Cardiac septum (tissue), 1 donor: ENCODE results near the gene SUSD4. TPM values are rescaled to one million over a fixed set of nuclear protein-coding genes. Genes with fewer than 3 reads are reported as not detected.
"Not testable (repeated sequence)": the region's sequence is repeated elsewhere in the genome, so short reads cannot be mapped to it uniquely, and the experiment has no call there.

Experiments used
- DNase-seq: peaks from one replicate; pipeline ENCODE4 v3.0.0-alpha.2; 2020; ENCODE audit warnings: low spot score
- intact Hi-C: fragments of 100-400 bp; cut with DNase I; formaldehyde crosslinking; loops from one replicate; pipeline ENCODE4 v1.14.0; 2022
- long read RNA-seq: library from polyadenylated mRNA; unstranded; transcript quantifications from one replicate; pipeline ENCODE4 v2.0.0, GENCODE V29; 2021
- total RNA-seq: library from RNA; stranded (reverse); fragmentation: NEBNext Ultra II Directional; extraction: Animal tissue kit (Norgen Biotek cat#: 25700); gene quantifications from one replicate; pipeline ENCODE4 v1.2.1, GENCODE V29; 2021
- donor health status: DM: no; HTN: no; CAD: no.

The SUSD4 gene
- 6.4 TPM for total RNA-seq
- long read RNA-seq, partial matches to known transcripts: 2 of 9 reads
- long read RNA-seq, other reads (novel, unspliced or antisense): 1 of 9 reads

- intact Hi-C loops: loop anchor here (5.0 kb wide), 1 partner anchor 222 kb away; the partner anchor contains the start of gene TLR5
- DNase-seq: no peak
These were observed at the start of gene SUSD4 for GRCh38 chr1:223363856-223364684. Gene SUSD4, minus strand, starts transcription at chr1:223364176. Its CDS starts 751 bp downstream, at chr1:223363425.

GRCh38 chr1:223413216-223413615 is 49.2 kb upstream of the SUSD4 start:
- DNase-seq: no peak
- intact Hi-C loops: no loop called here

DNA sequence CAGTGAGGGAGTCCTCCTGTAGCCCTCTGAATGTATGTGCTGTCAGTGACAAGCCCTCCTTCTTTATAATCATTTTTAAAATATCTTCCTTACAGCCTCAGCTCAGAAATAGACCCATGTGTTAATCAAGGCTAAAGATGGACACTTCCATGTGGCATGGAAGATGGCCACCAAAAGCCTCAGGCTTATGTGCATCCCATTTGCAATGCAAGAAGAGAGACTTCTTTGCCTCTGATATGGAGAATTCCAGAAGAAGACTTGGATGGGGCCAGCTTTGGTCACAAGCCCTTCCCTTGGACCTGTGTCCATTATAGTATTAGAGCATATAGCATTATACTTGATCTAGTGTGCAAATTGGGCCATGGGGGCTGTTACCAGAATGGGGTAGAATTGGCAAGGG is 47.7 kb upstream of the SUSD4 start:
- intact Hi-C loops: no loop called here
- no peak for DNase-seq

DNA sequence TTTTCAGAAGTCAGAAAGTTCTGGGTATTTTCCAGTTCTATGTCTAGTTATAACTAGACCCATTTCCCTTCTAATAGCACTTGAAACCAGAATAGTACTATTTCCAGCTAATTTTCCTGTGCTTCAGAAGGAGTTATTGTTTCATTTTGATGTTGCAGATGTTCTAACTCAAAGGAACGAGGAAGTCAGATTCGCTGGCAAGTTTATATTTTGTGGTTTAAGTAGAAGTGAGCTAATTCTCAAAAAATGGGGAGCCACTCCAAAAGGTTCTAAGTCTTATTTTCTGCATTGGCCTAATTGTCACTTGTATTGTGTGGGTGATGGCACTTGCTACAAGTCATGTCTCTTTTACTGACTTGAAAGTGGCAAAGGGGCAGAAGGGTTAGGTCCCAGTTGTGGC is 47.3 kb upstream of the SUSD4 start:
- intact Hi-C loops: no loop called here
- no peak for DNase-seq

DNA sequence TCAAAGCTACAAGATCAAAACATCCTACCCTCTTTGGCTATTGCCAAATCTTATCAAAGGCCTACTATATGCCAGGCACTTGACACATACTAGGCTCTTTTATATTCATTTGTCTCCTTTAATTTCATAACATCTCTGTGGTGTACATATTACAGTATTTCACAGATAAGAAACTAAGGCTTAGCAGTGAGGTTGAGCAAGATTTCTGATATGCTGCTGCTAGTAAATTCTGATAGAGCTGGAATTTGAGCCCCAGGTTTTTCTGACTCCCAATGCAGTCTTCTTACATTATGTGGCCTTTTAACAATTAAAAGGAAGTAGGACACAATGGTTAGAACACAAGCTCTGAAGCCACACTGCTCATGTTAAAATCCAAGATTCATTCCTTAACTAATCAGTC is 46.1 kb upstream of the SUSD4 start:
- DNase-seq: no peak
- intact Hi-C loops: no loop called here

GRCh38 chr1:223405507-223405906 is 41.5 kb upstream of the SUSD4 start:
- intact Hi-C loops: no loop called here
- DNase-seq: no peak

- DNase-seq: no peak
- intact Hi-C loops: no loop called here
These were observed 39.3 kb upstream of the SUSD4 start for GRCh38 chr1:223403184-223403815.

DNA sequence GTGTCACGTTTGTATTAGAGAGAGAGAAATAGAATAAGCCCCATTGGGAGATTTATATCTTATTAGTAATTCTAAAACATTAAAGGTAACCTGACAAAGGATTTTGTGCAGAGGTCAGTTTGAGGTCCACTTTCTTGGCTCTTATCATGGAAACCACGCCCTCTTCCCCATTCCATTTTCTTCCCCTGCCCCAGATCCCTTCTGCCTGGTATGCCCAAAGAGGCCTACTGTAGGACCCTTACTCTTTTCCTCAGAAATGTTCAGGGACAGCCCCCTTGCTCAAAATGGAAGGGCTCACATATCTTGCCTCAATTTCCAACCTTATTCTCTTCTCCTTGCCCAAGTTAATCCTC is 38.8 kb upstream of the SUSD4 start:
- intact Hi-C loops: no loop called here
- no peak for DNase-seq

DNA sequence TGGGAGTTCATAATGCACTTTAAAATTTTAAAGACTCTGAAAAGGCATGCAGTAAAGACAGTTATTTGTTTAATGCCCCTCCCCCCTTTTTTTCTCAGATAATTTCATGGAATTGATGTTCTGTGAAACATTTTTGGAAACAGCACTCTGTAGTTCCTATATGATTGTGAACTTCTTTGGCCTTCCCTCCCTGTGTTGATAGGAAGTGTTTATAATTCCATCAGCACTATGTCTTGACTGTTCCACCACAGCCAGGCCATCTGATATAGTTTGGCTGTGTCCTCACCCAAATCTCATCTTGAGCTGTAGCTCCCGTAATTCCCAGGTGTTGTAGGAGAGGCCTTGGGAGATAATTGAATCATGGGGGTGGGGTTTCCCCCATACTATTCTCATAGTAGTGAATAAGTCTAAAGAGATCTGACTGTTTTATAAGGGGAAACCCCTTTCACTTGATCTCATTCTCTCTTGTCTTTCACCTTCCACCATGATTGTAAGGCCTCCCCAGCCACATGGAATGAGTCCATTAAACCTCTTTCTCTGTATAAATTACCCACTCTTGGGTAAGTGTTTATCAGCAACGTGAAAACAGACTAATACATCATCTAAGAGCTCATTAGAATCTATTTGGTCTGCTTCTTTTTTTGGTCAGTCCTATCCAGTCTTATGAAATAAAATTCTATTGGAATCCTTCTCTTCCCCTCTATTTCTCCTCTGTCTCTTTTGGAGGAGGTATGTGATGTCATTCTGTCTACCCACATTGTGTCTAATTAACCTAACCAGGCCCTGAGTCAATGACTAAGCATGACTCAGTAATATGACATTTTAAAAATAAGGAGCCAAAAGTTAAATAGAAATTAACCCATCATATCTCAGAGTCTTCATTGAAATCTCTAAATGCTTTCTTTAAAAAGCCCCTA is 38.2 kb upstream of the SUSD4 start:
- no peak for DNase-seq
- intact Hi-C loops: no loop called here

DNA sequence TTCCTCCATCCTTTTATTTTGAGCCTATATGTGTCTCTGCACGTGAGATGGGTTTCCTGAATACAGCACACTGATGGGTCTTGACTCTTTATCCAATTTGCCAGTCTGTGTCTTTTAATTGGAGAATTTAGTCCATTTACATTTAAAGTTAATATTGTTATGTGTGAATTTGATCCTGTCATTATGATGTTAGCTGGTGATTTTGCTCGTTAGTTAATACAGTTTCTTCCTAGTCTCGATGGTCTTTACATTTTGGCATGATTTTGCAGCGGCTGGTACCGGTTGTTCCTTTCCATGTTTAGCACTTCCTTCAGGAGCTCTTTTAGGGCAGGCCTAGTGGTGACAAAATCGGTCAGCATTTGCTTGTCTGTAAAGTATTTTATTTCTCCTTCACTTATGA is 35.4 kb upstream of the SUSD4 start:
- DNase-seq, intact Hi-C loops: not testable (repeated sequence)

DNA sequence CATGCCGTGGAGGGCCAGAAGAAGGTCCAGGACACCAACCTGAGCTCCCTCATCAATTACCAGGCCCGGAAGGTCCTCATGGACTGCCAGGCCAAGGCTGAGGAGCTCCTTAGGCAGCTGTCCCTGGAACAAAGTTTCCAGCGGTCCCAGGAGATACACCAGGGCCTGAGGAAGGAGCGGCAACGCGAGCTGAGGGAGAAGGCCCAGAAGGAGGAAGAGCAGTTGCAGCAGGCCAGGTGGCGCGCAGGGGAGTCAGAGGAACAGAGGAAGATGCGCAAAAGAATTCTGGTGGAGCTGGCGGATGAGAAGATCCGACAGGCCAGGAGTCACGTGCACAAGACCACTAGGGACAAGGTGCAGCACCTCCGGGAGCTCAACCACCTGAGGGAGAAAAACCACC is 30.7 kb upstream of the SUSD4 start:
- DNase-seq: no peak
- intact Hi-C loops: no loop called here

DNA sequence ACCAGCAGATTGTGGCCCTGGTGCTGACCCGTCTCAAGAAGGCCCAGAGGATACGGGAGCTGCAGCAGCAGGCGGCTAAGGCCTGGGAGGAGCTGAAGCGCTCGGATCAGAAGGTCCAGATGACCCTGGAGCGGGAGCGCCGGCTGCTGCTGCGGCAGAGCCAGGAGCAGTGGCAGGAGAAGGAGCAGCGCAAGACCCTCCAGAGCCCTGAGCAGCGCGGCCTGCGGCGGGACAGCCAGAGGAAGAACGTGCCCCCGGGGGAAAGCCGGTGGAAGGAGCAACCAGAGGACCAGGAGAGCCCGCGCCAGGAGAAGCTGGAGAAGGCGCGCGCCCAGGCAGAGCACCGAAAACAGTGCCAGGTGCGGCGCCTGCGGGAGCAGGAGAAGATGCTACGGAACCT is 30.3 kb upstream of the SUSD4 start:
- intact Hi-C loops: no loop called here
- no peak for DNase-seq

DNA sequence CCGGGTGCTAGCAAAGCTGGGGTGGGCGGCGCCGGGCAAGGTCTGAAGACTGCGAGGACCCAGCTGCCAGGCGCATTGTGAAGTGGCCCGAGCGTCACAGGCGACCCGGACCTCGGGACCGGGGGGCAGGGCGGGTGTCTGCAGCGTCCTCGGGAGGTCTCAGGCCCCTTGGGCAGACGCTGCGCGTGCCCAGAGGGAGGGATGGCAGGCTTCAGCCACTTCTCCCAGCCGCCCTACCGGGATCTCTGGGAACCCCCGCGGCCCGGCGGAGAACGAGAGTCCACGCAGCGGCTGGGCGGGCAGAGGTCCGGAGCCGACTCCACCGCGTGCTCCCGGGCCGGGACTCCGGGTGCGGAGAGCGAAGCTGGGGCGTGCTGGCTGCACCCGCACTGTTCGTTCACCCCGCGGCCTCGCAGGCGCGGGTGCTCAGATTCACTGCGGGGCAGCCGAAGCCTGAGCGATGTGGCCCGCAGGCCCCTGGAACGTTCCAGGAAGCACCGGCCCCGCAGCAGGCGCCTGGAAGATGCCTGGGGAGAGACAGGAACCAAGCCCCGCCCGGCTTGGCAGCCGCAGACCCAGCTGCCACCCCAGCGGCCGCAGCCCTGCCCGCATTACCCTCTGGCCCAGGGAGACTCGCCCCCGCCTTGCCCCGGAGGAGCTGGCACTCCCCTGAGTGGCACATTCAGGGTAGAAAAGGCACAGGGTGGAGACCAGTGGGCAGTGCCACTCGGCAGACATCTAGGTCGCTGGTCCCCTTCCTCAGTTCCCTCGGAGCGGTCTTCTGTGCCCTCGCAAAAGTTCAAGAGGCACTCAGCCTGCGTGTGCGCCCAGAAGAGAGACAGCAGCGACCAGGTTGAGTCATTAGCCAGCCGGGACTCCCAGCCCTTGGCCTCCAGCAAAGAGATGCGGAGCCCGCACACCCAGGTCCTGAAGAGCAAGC is 29.6 kb upstream of the SUSD4 start, which contains the start of gene CCDC185:
Gene CCDC185, plus strand, starts transcription at position 141 of the 940 bp plus-strand sequence. Its CDS starts 61 bp downstream, at position 202.
- DNase-seq: no peak
- intact Hi-C loops: no loop called here

DNA sequence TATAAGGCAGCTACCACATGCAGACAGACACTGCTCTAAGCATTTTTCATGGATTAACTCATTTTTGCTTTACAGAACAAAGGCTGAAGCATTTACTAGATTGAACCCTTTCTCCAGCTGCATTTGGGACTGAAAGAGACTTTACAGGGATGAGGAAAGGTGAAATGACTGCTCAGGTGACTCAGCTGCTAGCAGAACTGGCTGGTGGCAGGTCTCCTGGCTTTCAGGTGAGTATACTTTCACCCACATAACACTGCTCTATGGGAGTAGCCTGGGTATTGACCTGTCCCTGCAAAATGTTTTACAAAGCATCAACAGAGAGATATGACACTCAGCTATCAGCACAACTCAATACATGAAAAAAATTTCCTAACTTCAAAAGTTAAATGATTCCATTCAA is 26.6 kb upstream of the SUSD4 start:
- intact Hi-C loops: no loop called here
- no peak for DNase-seq

DNA sequence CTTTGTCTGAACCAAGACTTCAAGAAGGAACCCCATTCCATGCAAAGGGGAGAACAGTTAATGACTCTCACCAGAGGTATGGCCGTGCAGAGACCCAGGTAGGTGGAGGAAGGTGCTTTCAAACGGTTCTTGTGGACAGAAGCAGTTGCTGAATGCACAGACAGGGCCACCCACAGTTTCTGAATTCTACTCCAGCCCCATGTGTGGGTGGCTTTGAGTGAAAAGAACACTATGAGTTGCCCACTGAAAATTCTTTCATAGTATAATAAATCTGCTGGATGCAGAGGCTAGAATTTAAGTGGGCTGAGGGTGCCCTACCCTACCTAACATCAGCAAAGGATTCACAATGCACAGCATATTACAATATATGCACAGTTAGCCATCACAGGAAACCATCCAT is 22.0 kb upstream of the SUSD4 start:
- DNase-seq: no peak
- intact Hi-C loops: no loop called here

DNA sequence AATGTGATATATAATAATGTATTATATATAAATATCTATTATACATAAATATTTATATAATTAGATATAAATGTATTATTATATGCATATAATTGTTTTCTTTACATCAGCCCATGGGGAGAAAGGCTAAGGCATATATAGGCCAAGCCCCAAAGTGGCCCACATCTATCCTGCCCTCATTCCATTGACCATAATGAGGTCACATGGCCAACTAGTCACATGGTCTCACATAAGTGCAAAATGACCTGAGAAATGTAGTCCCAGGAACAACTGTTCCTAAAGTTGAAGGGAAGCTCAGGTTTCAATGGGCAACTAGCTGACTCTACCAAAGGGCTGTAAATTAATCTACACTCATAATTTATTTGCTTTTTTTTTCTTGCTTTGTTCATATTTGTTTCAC is 14.8 kb upstream of the SUSD4 start:
- DNase-seq: no peak
- intact Hi-C loops: no loop called here

- no peak for DNase-seq
- intact Hi-C loops: no loop called here
These were observed 10.2 kb upstream of the SUSD4 start for GRCh38 chr1:223374064-223374610.

GRCh38 chr1:223364685-223365382 is 858 bp upstream of the SUSD4 start:
- DNase-seq: no peak
- intact Hi-C loops: loop anchor here (5.0 kb wide), 1 partner anchor 223 kb away; the partner anchor contains the start of gene TLR5
